Superior temporal gyrus (tissue), 1 donor: Measurements from ENCODE around the gene GPRC5D.

Source experiments
- DNase-seq: peaks from one replicate; pipeline ENCODE4 v3.0.0-alpha.2; 2016; ENCODE audit errors: extremely low spot score

The GPRC5D gene

GRCh38 chr12:12908252-12908651 is 43.7 kb downstream of the GPRC5D start:
- DNase-seq, result no peak

- DNase-seq, result no peak
These were observed 44.4 kb downstream of the GPRC5D start for GRCh38 chr12:12907552-12907951.

GRCh38 chr12:12903642-12904609 is 48.0 kb downstream of the GPRC5D start:
- DNase-seq, result no peak

GRCh38 chr12:12902036-12902435 is 49.9 kb downstream of the GPRC5D start:
- DNase-seq, result no peak

- no peak for DNase-seq
These were observed 50.7 kb downstream of the GPRC5D start for GRCh38 chr12:12901158-12901791.

GRCh38 chr12:12900786-12901157 is 51.2 kb downstream of the GPRC5D start:
- DNase-seq, result no peak

- peak; percentile 57 for DNase-seq
These were observed 52.2 kb downstream of the GPRC5D start for GRCh38 chr12:12899530-12900380.

- DNase-seq, result no peak
These were observed 53.0 kb downstream of the GPRC5D start for GRCh38 chr12:12898911-12899511.

- DNase-seq, result no peak
These were observed 53.7 kb downstream of the GPRC5D start for GRCh38 chr12:12898136-12898717.

- DNase-seq, result no peak
These were observed 54.7 kb downstream of the GPRC5D start for GRCh38 chr12:12897302-12897701.

- no peak for DNase-seq
These were observed 55.7 kb downstream of the GPRC5D start for GRCh38 chr12:12896260-12896659.

- no peak for DNase-seq
These were observed 58.5 kb downstream of the GPRC5D start for GRCh38 chr12:12893438-12893837.

- DNase-seq, result no peak
These were observed 59.3 kb downstream of the GPRC5D start for GRCh38 chr12:12892681-12893141.

GRCh38 chr12:12891881-12892355 is 60.1 kb downstream of the GPRC5D start:
- no peak for DNase-seq

- DNase-seq, result no peak
These were observed 60.7 kb downstream of the GPRC5D start, which contains the start of gene GPRC5A for GRCh38 chr12:12891080-12891880. Gene GPRC5A (plus strand): TSS chr12:12891562. CDS start chr12:12908250, 16,688 bp downstream.
